T-helper 17 cell (primary cell): ENCODE measurements around the gene KIF16B. TPM values are rescaled to one million over a fixed set of nuclear protein-coding genes. Genes with fewer than 3 reads are reported as not detected.
"Not testable (repeated sequence)": the region's sequence is repeated elsewhere in the genome, so short reads cannot be mapped to it uniquely, and the experiment has no call there.

Experiments used
- ATAC-seq: fragments of 150-1000 bp; cut with Tn5 transposase; 2 replicates; pipeline ENCODE4 v1.10.0; 2021; ENCODE audit warnings: mild to moderate bottlenecking, moderate library complexity
- DNase-seq, 3 donors: peaks; one replicate each; pipeline versions ENCODE4 v3.0.0 to v3.0.0-alpha.2; 2020 to 2021
- H3K9me3 ChIP-seq: one replicate; pipeline ENCODE4 v1.7.0; 2013; ENCODE audit warnings: low read length, mild to moderate bottlenecking; ENCODE audit not compliant: control insufficient read depth, poor library complexity, severe bottlenecking
- H3K27ac Mint-ChIP-seq: one replicate; pipeline ENCODE4 v1.8.0; 2022; ENCODE audit warnings: mild to moderate bottlenecking, moderate library complexity, mixed read lengths
- H3K27me3 Mint-ChIP-seq: one replicate; pipeline ENCODE4 v1.8.0; 2022; ENCODE audit warnings: mixed read lengths
- H3K36me3 Mint-ChIP-seq: one replicate; pipeline ENCODE4 v1.8.0; 2022; ENCODE audit warnings: low read depth, mixed read lengths
- H3K4me1 Mint-ChIP-seq: one replicate; pipeline ENCODE4 v1.8.0; 2022; ENCODE audit warnings: mild to moderate bottlenecking, mixed read lengths
- H3K4me3 Mint-ChIP-seq: one replicate; pipeline ENCODE4 v1.8.0; 2022; ENCODE audit warnings: mild to moderate bottlenecking, moderate library complexity, mixed read lengths
- total RNA-seq, 4 donors: library from RNA in 2 of 4; stranded (reverse) in 2 of 4; gene quantifications; one replicate each; pipeline ENCODE4 v1.2.3 and lab custom pipeline; 2022 to 2026

Gene KIF16B
- total RNA-seq, 2 donors from 2014 or later, result 11.1 to 12.0 TPM

DNA sequence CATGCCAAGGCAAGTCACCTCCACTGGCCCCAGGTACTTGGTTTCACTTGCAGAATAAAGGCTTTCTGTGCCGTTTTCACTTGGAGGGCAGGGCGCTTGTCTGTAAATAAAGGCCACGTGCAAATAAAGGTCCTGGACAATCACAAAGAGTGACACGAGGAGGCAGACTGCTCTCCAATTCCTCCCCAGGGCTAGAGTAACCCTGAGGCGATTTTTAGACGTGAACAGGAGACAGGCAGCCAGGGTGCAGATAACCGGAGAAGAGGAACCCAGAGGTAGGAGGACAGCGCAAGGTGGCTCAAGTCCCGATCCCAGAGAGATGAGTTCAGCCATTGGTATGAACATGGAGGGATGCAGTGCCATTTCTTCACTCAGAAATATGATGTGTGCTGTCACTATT, 327.4 kb downstream of the KIF16B start:
- Mint-ChIP-seq H3K36me3 (no peaks in the 10 kb centered on the region), H3K27ac (no peak overlapping the region), H3K4me1 (no peaks in the 10 kb centered on the region), H3K27me3 (no peaks in the 10 kb centered on the region), H3K4me3 (no peak overlapping the region)
- DNase-seq (no peak), ATAC-seq (no peak)
- H3K9me3 ChIP-seq, result no peaks in the 10 kb centered on the region

GRCh38 chr20:16244892-16245291, 328.4 kb downstream of the KIF16B start:
- Mint-ChIP-seq H3K4me1 (no peaks in the 10 kb centered on the region), H3K27ac (no peak overlapping the region), H3K27me3 (no peaks in the 10 kb centered on the region)

GRCh38 chr20:16243470-16243869, 329.8 kb downstream of the KIF16B start:
- H3K4me1 Mint-ChIP-seq, result no peaks in the 10 kb centered on the region
- H3K27me3 Mint-ChIP-seq, result no peaks in the 10 kb centered on the region
- H3K9me3 ChIP-seq, result no peaks in the 10 kb centered on the region
- H3K4me3 Mint-ChIP-seq, result no peak overlapping the region
- DNase-seq, result no peak
- H3K36me3 Mint-ChIP-seq, result no peaks in the 10 kb centered on the region
- H3K27ac Mint-ChIP-seq, result no peak overlapping the region
- no peak for ATAC-seq

More at GRCh38 chr20:16244892-16245291, 328.4 kb downstream of the KIF16B start:
- no peak for ATAC-seq
- no peak for DNase-seq
- H3K4me3 Mint-ChIP-seq, result no peak overlapping the region
- H3K9me3 ChIP-seq, result no peaks in the 10 kb centered on the region
- no peaks in the 10 kb centered on the region for H3K36me3 Mint-ChIP-seq

DNA sequence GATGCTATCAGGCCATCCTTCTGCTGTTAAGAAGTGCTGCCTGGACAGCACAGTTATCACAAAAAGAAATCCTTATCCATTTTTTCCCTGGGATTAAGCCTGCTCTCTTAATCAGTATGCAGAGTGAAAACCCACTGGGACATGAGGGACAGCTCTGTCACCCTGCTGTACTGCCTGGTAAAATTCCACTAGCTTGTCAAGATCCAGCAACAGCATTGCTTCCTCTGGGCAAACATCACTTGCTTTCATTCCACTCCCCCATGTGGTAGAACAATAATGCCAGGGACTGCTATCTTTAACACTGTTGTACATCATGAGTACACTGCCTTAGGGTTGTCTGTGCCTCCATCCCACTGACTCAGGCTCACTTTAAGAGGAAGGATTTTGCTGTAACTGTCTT, 331.3 kb downstream of the KIF16B start:
- no peaks in the 10 kb centered on the region for H3K9me3 ChIP-seq
- Mint-ChIP-seq H3K27ac (no peak overlapping the region), H3K4me3 (no peak overlapping the region), H3K4me1 (no peaks in the 10 kb centered on the region), H3K27me3 (no peaks in the 10 kb centered on the region), H3K36me3 (no peaks in the 10 kb centered on the region)
- DNase-seq (no peak), ATAC-seq (no peak)

DNA sequence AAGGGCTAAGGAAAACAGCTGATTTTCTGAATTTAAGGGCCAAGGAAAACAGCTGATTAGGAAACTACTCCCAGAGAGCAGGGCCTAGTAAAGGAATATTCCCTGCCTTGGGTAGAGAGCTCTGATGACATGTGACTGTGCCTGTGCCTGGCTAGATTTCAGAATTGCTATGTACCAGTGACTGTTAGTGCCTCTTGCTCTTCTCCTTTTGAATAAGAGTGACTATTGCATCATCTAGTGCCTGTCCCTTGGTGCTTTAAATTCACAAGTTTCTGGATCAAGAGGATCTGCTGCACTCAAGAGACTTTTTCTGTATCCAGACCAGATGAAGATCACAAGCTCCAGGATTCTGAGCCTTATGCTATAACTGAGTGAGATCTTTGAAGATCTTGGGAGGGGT, 332.9 kb downstream of the KIF16B start:
- H3K36me3 Mint-ChIP-seq, result no peaks in the 10 kb centered on the region
- H3K4me1 Mint-ChIP-seq, result no peaks in the 10 kb centered on the region
- no peak for ATAC-seq
- H3K27ac Mint-ChIP-seq, result no peak overlapping the region
- no peak overlapping the region for H3K4me3 Mint-ChIP-seq
- DNase-seq, result no peak
- no peaks in the 10 kb centered on the region for H3K27me3 Mint-ChIP-seq
- H3K9me3 ChIP-seq, result no peaks in the 10 kb centered on the region

- Mint-ChIP-seq H3K4me3 (no peak overlapping the region), H3K27ac (no peak overlapping the region), H3K36me3 (no peaks in the 10 kb centered on the region), H3K4me1 (no peaks in the 10 kb centered on the region), H3K27me3 (no peaks in the 10 kb centered on the region)
- no peak for DNase-seq
- ATAC-seq, result no peak
- H3K9me3 ChIP-seq, result no peaks in the 10 kb centered on the region
Measured at GRCh38 chr20:16236589-16237241, 336.5 kb downstream of the KIF16B start.

GRCh38 chr20:16230402-16230801, 342.8 kb downstream of the KIF16B start:
- H3K36me3 Mint-ChIP-seq, result no peaks in the 10 kb centered on the region
- no peaks in the 10 kb centered on the region for H3K4me1 Mint-ChIP-seq
- H3K27me3 Mint-ChIP-seq, result no peaks in the 10 kb centered on the region
- no peak overlapping the region for H3K27ac Mint-ChIP-seq
- no peak for DNase-seq
- H3K4me3 Mint-ChIP-seq, result no peak overlapping the region
- no peaks in the 10 kb centered on the region for H3K9me3 ChIP-seq
- ATAC-seq, result no peak

DNA sequence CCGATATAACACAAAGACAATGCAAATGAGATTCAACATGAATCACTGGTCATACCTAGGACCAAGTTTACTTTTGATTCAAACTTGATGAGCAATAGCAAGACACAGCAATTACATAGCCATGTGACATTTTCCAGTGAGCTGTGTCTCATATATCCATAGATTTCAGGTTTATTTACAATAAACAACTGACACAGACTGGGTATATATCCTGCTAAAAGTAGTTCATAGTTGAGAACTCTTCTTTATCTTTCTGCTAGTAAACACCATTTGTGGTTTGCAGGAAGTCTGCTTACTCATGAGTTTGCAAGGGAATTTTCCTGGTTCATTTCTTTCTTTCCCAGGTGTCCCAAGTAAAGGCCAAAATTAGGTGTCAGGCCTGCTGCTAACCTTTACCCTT, 343.4 kb downstream of the KIF16B start:
- DNase-seq, result no peak
- ATAC-seq, result no peak
- no peaks in the 10 kb centered on the region for H3K27me3 Mint-ChIP-seq
- H3K4me3 Mint-ChIP-seq, result no peak overlapping the region
- H3K27ac Mint-ChIP-seq, result no peak overlapping the region
- H3K4me1 Mint-ChIP-seq, result no peaks in the 10 kb centered on the region
- no peaks in the 10 kb centered on the region for H3K9me3 ChIP-seq
- no peaks in the 10 kb centered on the region for H3K36me3 Mint-ChIP-seq

DNA sequence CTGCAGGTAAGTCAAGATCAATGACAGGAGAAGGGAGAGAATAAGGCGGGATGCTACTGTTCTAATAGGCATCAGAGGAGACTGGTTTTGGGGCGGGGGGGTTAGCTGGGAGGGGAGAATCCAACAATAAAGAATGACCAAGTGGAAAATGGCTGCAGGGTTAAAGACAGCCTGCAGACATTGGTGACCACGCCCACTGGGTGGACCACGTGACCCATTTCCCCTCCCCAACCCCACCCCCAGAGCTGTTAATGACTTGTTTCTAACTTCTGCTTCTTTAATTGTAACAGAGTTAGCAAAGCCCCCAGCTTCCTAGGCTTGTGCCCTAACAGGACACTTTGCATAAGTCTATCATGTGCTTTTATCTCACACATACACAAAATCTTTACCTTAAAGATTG, 344.5 kb downstream of the KIF16B start:
- no peak for DNase-seq
- ATAC-seq, result no peak
- no peak overlapping the region for H3K27ac Mint-ChIP-seq

GRCh38 chr20:16226961-16227360, 346.3 kb downstream of the KIF16B start:
- not testable (repeated sequence) for DNase-seq, H3K4me1 Mint-ChIP-seq, H3K4me3 Mint-ChIP-seq, H3K36me3 Mint-ChIP-seq, H3K9me3 ChIP-seq, H3K27me3 Mint-ChIP-seq, H3K27ac Mint-ChIP-seq, ATAC-seq

More for the DNA sequence above, 344.5 kb downstream of the KIF16B start:
- Mint-ChIP-seq H3K4me1 (no peaks in the 10 kb centered on the region), H3K36me3 (no peaks in the 10 kb centered on the region), H3K4me3 (no peak overlapping the region), H3K27me3 (no peaks in the 10 kb centered on the region)
- no peaks in the 10 kb centered on the region for H3K9me3 ChIP-seq

GRCh38 chr20:16224836-16225235, 348.4 kb downstream of the KIF16B start:
- no peaks in the 10 kb centered on the region for H3K9me3 ChIP-seq
- no peak overlapping the region for H3K4me3 Mint-ChIP-seq
- H3K27ac Mint-ChIP-seq, result no peak overlapping the region
- H3K4me1 Mint-ChIP-seq, result no peaks in the 10 kb centered on the region
- DNase-seq (no peak), ATAC-seq (no peak)
- H3K36me3 Mint-ChIP-seq, result no peaks in the 10 kb centered on the region
- H3K27me3 Mint-ChIP-seq, result no peaks in the 10 kb centered on the region

DNA sequence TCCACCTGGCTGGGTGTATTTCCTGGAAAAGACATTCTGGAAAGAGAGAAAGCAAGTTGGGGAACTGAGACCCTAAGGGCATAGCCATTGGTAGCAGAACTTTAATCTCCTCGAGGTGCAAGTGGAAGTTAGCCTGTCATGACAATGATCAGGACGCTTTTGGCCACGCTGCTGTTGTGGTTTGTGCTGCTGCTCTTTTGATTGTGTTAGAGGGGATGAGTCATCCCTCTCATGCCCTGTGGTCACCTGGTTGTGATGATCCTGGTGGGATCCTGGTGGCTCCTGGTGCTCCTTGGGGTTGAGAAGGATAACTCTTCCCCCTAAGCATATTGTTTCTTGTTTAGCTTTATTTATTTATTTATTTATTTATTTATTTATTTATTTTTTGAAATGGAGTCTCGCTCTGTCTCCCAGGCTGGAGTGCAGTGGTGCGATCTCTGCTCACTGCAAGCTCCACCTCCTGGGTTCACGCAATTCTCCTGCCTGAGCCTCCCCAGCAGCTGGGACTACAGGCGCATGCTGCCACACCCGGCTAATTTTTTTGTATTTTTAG, 350.3 kb downstream of the KIF16B start:
- Mint-ChIP-seq H3K4me1 (no peaks in the 10 kb centered on the region), H3K27ac (no peak overlapping the region)
- no peak for ATAC-seq

More for the DNA sequence above, 350.3 kb downstream of the KIF16B start:
- Mint-ChIP-seq H3K36me3 (no peaks in the 10 kb centered on the region), H3K27me3 (peaks cover 6% of the 10 kb centered on the region), H3K4me3 (no peak overlapping the region)
- no peak for DNase-seq
- H3K9me3 ChIP-seq, result no peaks in the 10 kb centered on the region
